Keratinocyte (primary cell): ENCODE data around the gene RAC2. TPM values are rescaled to one million over a fixed set of nuclear protein-coding genes. Genes with fewer than 3 reads are reported as not detected.
A peak's percentile ranks its signal among the peaks of the same experiment; 100 is the strongest.

ENCODE experiments used
- DNase-seq: peaks from one replicate; pipeline ENCODE4 v3.0.0-alpha.2; 2011; ENCODE audit warnings: low read depth, missing footprints, low spot score
- FAIRE-seq: peaks from 2 replicates; lab custom pipeline; 2011; peaks lifted over from hg19 to GRCh38; lab: Jason Lieb, UNC
- H2AFZ ChIP-seq: 2 replicates; pipeline ENCODE4 v1.6.0; 2012; ENCODE audit warnings: low read length, control low read depth, inconsistent platforms; ENCODE audit not compliant: control insufficient read depth
- H3K27ac ChIP-seq: 2 replicates; pipeline ENCODE4 v1.5.1; 2011; ENCODE audit warnings: low read length; ENCODE audit not compliant: control insufficient read depth, insufficient read depth
- H3K27me3 ChIP-seq: 3 replicates; pipeline ENCODE4 v1.6.0; 2011; ENCODE audit warnings: low read length; ENCODE audit not compliant: control insufficient read depth, insufficient read depth; ENCODE audit errors: extremely low read depth
- H3K36me3 ChIP-seq, 2 experiments: 2 replicates in 1 of 2; 3 replicates in 1 of 2; pipeline ENCODE4 v1.5.1; 2011; ENCODE audit warnings: low read length in 2 of 2, mild to moderate bottlenecking in 1 of 2; ENCODE audit not compliant: control insufficient read depth in 2 of 2, insufficient read depth in 2 of 2; ENCODE audit errors: extremely low read depth in 1 of 2
- H3K4me1 ChIP-seq: 3 replicates; pipeline ENCODE4 v1.5.1; 2011; ENCODE audit warnings: low read length; ENCODE audit not compliant: control insufficient read depth, insufficient read depth; ENCODE audit errors: extremely low read depth
- H3K4me2 ChIP-seq: 3 replicates; pipeline ENCODE4 v1.6.0; 2011; ENCODE audit warnings: low read depth, low read length; ENCODE audit not compliant: control insufficient read depth, insufficient read depth; ENCODE audit errors: extremely low read depth
- H3K4me3 ChIP-seq, 3 experiments: fragments of 200-600 bp in 1 of 3; sonication (generic) in 1 of 3; 2 replicates in 2 of 3; 3 replicates in 1 of 3; pipeline ENCODE4 v1.5.1; 2011 to 2016; ENCODE audit warnings: low read length in 3 of 3, mild to moderate bottlenecking in 3 of 3, control low read depth in 2 of 3, inconsistent platforms in 1 of 3, low read depth in 1 of 3, mixed read lengths in 1 of 3, mixed run types in 1 of 3, moderate library complexity in 1 of 3; ENCODE audit not compliant: control insufficient read depth in 2 of 3, insufficient read depth in 2 of 3; ENCODE audit errors: extremely low read depth in 1 of 3
- H3K79me2 ChIP-seq: 2 replicates; pipeline ENCODE4 v1.6.0; 2012; ENCODE audit warnings: low read length; ENCODE audit not compliant: control insufficient read depth, insufficient read depth
- H3K9ac ChIP-seq: 3 replicates; pipeline ENCODE4 v1.6.0; 2011; ENCODE audit warnings: low read length; ENCODE audit not compliant: control insufficient read depth, insufficient read depth; ENCODE audit errors: extremely low read depth
- H3K9me1 ChIP-seq: 3 replicates; pipeline ENCODE4 v1.6.0; 2011; ENCODE audit warnings: low read length; ENCODE audit not compliant: control insufficient read depth, insufficient read depth; ENCODE audit errors: extremely low read depth
- H3K9me3 ChIP-seq: 2 replicates; pipeline ENCODE4 v1.5.1; 2012; ENCODE audit warnings: low read depth, low read length; ENCODE audit not compliant: control insufficient read depth
- H4K20me1 ChIP-seq: 3 replicates; pipeline ENCODE4 v1.6.0; 2011; ENCODE audit warnings: low read length; ENCODE audit not compliant: control insufficient read depth, insufficient read depth; ENCODE audit errors: extremely low read depth
- CTCF ChIP-seq, 3 experiments: IDR thresholded peaks in 1 of 3; conservative IDR thresholded peaks in 1 of 3; optimal IDR thresholded peaks in 1 of 3; 2 replicates in 2 of 3; 3 replicates in 1 of 3; pipeline versions ENCODE3 to v1.5.1; 2011; ENCODE audit warnings: low read length in 3 of 3, mild to moderate bottlenecking in 3 of 3, moderate library complexity in 2 of 3, control low read depth in 1 of 3, inconsistent platforms in 1 of 3; ENCODE audit not compliant: insufficient read depth in 2 of 3; ENCODE audit errors: extremely low read depth in 1 of 3
- EZH2 ChIP-seq: IDR thresholded peaks from one replicate; pipeline ENCODE4 v1.6.1; 2012; ENCODE audit warnings: inconsistent platforms, mild to moderate bottlenecking, low read length, moderate library complexity
- dilution Hi-C: fragments of 300-500 bp; cut with MboI; formaldehyde crosslinking; loops from one replicate; pipeline ENCODE4 v1.7.0; 2020; ENCODE audit warnings: low sequenced_read_pairs; ENCODE audit not compliant: extremely low pct_ligation_motif_present
- polyA plus RNA-seq, 5 experiments: library from polyadenylated mRNA; depleted of rRNA in 3 of 5; stranded (reverse) in 3 of 5; stranded (forward) in 1 of 5; unstranded in 1 of 5; fragments of >200 nt; gene quantifications; 1 replicate in 1 of 5; 2 replicates in 3 of 5; 3 replicates in 1 of 5; pipeline versions ENCODE4 v1.2.1 to v1.2.3, GENCODE V29; 2011 to 2012; ENCODE audit warnings: missing spikeins in 2 of 5, low read depth in 1 of 5, low replicate concordance in 1 of 5

Gene RAC2
- polyA plus RNA-seq, 1 donor (not counting 4 experiments of a cell fraction or from before 2014, with no cell fraction given), result 78.6 TPM

- Histone ChIP-seq H3K4me2 (peak overlapping the region; percentile 22), H4K20me1 (no peaks in the 10 kb centered on the region), H3K27me3 (peaks cover 8% of the 10 kb centered on the region), H2AFZ (peak overlapping the region; percentile 37), H3K27ac (no peak overlapping the region), H3K79me2 (no peaks in the 10 kb centered on the region), H3K4me3 (no peak overlapping the region), H3K9me3 (no peaks in the 10 kb centered on the region), H3K9me1 (no peaks in the 10 kb centered on the region), H3K4me1 (peaks cover 6% of the 10 kb centered on the region), H3K9ac (no peak overlapping the region), H3K36me3 (no peaks in the 10 kb centered on the region)
- dilution Hi-C loops, result no loop called here
- DNase-seq (no peak), FAIRE-seq (peak; percentile 53)
- TF ChIP-seq EZH2 (no peak), CTCF (optimal IDR thresholded peaks at IDR 0.05 in 1 of 3, IDR thresholded peaks at IDR 0.05 in 1 of 3, conservative IDR thresholded peaks at IDR 0.05 in 1 of 3; ENCODE audit: extremely low read depth in 1 of 3, insufficient read depth in 2 of 3, low read length in 3 of 3) (no peak)
Measured at GRCh38 chr22:37273126-37273845, 29.2 kb upstream of the RAC2 start.

GRCh38 chr22:37270928-37271650 is 27.0 kb upstream of the RAC2 start:
- Histone ChIP-seq H3K27ac (no peak overlapping the region), H4K20me1 (no peaks in the 10 kb centered on the region), H3K36me3 (no peaks in the 10 kb centered on the region), H3K79me2 (no peaks in the 10 kb centered on the region), H3K4me2 (no peak overlapping the region), H3K9ac (no peak overlapping the region), H3K4me3 (no peak overlapping the region), H3K27me3 (peaks cover 8% of the 10 kb centered on the region), H3K9me1 (no peaks in the 10 kb centered on the region), H3K9me3 (no peaks in the 10 kb centered on the region), H2AFZ (no peak overlapping the region), H3K4me1 (peaks cover 11% of the 10 kb centered on the region)
- DNase-seq (no peak), FAIRE-seq (no peak)
- TF ChIP-seq CTCF (optimal IDR thresholded peaks at IDR 0.05 in 1 of 3, IDR thresholded peaks at IDR 0.05 in 1 of 3, conservative IDR thresholded peaks at IDR 0.05 in 1 of 3; ENCODE audit: extremely low read depth in 1 of 3, insufficient read depth in 2 of 3, low read length in 3 of 3) (no peak), EZH2 (no peak)
- dilution Hi-C loops, result no loop called here
